ENCODE results near the gene KBTBD2.

DNA sequence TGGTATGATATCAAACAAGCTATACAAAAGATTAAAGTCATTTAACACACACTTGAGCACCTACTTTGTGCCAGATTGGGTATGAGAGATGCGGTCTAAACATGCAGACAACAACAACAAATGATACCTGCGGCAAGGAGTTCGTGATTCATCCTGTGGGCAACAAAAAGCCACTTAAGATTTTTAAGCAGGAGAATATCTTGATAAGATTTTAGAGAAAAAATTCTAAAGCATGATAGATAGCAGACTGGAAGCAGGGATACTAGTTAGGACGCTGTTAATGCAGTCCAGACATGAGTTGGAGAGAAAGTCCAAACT is 1.6 kb upstream of the KBTBD2 start:
- TF ChIP-seq POLR2A (IDR thresholded peaks at IDR 0.05; ENCODE audit: low read depth, low read length), result no peak
- TF ChIP-seq, protein P1, sequence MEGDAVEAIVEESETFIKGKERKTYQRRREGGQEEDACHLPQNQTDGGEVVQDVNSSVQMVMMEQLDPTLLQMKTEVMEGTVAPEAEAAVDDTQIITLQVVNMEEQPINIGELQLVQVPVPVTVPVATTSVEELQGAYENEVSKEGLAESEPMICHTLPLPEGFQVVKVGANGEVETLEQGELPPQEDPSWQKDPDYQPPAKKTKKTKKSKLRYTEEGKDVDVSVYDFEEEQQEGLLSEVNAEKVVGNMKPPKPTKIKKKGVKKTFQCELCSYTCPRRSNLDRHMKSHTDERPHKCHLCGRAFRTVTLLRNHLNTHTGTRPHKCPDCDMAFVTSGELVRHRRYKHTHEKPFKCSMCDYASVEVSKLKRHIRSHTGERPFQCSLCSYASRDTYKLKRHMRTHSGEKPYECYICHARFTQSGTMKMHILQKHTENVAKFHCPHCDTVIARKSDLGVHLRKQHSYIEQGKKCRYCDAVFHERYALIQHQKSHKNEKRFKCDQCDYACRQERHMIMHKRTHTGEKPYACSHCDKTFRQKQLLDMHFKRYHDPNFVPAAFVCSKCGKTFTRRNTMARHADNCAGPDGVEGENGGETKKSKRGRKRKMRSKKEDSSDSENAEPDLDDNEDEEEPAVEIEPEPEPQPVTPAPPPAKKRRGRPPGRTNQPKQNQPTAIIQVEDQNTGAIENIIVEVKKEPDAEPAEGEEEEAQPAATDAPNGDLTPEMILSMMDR (IDR thresholded peaks at IDR 0.05; ENCODE audit: extremely low read depth in 1 of 2, insufficient read depth in 1 of 2, low read depth in 1 of 2, low read length in 2 of 2), result no peak

Data from endothelial cell of umbilical vein (primary cell).